Loucy (cell line): Measurements from ENCODE around the gene NEXN.

Source experiments
- H2AFZ ChIP-seq: fragments of 200-600 bp; sonication (generic); 2 replicates; pipeline ENCODE4 v1.6.0; 2016; ENCODE audit warnings: antibody characterized with exemption, mild to moderate bottlenecking, low read length, moderate library complexity
- H3F3A ChIP-seq: fragments of 200-600 bp; 2 replicates; pipeline ENCODE4 v1.6.0; 2016; ENCODE audit warnings: antibody characterized with exemption, low read depth, mild to moderate bottlenecking
- H3K27me3 ChIP-seq: fragments of 200-600 bp; sonication (generic); 2 replicates; pipeline ENCODE4 v1.6.1; 2014; ENCODE audit warnings: low read length, mild to moderate bottlenecking; ENCODE audit not compliant: insufficient read depth, poor library complexity, severe bottlenecking
- H3K36me3 ChIP-seq: fragments of 200-600 bp; sonication (generic); 2 replicates; pipeline ENCODE4 v1.6.1; 2016; ENCODE audit warnings: low read length; ENCODE audit not compliant: insufficient read depth
- H3K4me1 ChIP-seq: fragments of 200-600 bp; sonication (generic); 2 replicates; pipeline ENCODE4 v1.5.1; 2014; ENCODE audit warnings: low read length, mild to moderate bottlenecking; ENCODE audit not compliant: insufficient read depth, poor library complexity, severe bottlenecking
- H3K4me2 ChIP-seq: fragments of 200-600 bp; sonication (generic); 2 replicates; pipeline ENCODE4 v1.6.0; 2014; ENCODE audit warnings: antibody characterized with exemption, low read length, low read depth, mild to moderate bottlenecking; ENCODE audit not compliant: poor library complexity, severe bottlenecking
- H3K4me3 ChIP-seq: fragments of 200-600 bp; sonication (generic); 2 replicates; pipeline ENCODE4 v1.5.1; 2014; ENCODE audit warnings: low read length, mild to moderate bottlenecking, mixed read lengths; ENCODE audit not compliant: poor library complexity, severe bottlenecking
- H3K79me2 ChIP-seq: fragments of 200-600 bp; sonication (generic); 2 replicates; pipeline ENCODE4 v1.6.1; 2014; ENCODE audit warnings: low read length; ENCODE audit not compliant: insufficient read depth
- H3K9ac ChIP-seq: fragments of 200-600 bp; sonication (generic); 2 replicates; pipeline ENCODE4 v1.6.0; 2014; ENCODE audit warnings: mild to moderate bottlenecking, low read depth, low read length, moderate library complexity; ENCODE audit not compliant: poor library complexity, severe bottlenecking
- H3K9me2 ChIP-seq: fragments of 200-600 bp; sonication (generic); replicated peaks from 2 replicates; pipeline ENCODE4 v1.6.1; 2016; ENCODE audit warnings: low read depth, low read length, mixed read lengths
- H3K9me3 ChIP-seq: fragments of 200-600 bp; sonication (generic); 2 replicates; pipeline ENCODE4 v1.6.1; 2014; ENCODE audit warnings: mild to moderate bottlenecking, antibody characterized with exemption, low read length, low read depth; ENCODE audit not compliant: insufficient read depth
- H4K20me1 ChIP-seq: fragments of 200-600 bp; sonication (generic); 2 replicates; pipeline ENCODE4 v1.6.0; 2014; ENCODE audit warnings: antibody characterized with exemption, low read length, mild to moderate bottlenecking; ENCODE audit not compliant: insufficient read depth, poor library complexity, severe bottlenecking
- CTCF ChIP-seq: fragments of 200-600 bp; sonication (generic); conservative IDR thresholded peaks from 2 replicates; pipeline ENCODE4 v1.5.1; 2014; ENCODE audit warnings: mild to moderate bottlenecking, antibody characterized with exemption, low read length
- EZH2phosphoT487 ChIP-seq: fragments of 200-600 bp; IDR thresholded peaks from 2 replicates; pipeline ENCODE4 v1.6.1; 2018; ENCODE audit warnings: antibody characterized with exemption, mild to moderate bottlenecking, moderate library complexity, borderline replicate concordance

NEXN gene

GRCh38 chr1:77929806-77930205 lies 41.4 kb downstream of the NEXN start:
- Histone ChIP-seq H3K4me2 (no peak overlapping the region), H2AFZ (no peak overlapping the region), H3K79me2 (no peaks in the 10 kb centered on the region), H3F3A (no peaks in the 10 kb centered on the region), H3K9ac (no peak overlapping the region), H3K4me3 (no peak overlapping the region), H3K9me3 (no peaks in the 10 kb centered on the region), H3K4me1 (peaks cover 4% of the 10 kb centered on the region), H3K9me2 (no peaks in the 10 kb centered on the region), H3K36me3 (no peaks in the 10 kb centered on the region), H3K27me3 (no peaks in the 10 kb centered on the region), H4K20me1 (no peaks in the 10 kb centered on the region)
- no peak for TF ChIP-seq CTCF
- TF ChIP-seq EZH2phosphoT487, result no peak

- Histone ChIP-seq H4K20me1 (peaks cover 4% of the 10 kb centered on the region), H3K36me3 (peaks cover 14% of the 10 kb centered on the region; the same call in 1 of the 2 replicates), H3K27me3 (no peaks in the 10 kb centered on the region), H3K4me1 (no peaks in the 10 kb centered on the region), H3F3A (no peaks in the 10 kb centered on the region), H3K79me2 (no peaks in the 10 kb centered on the region), H2AFZ (no peak overlapping the region), H3K9ac (no peak overlapping the region), H3K9me2 (no peaks in the 10 kb centered on the region), H3K4me3 (no peak overlapping the region), H3K4me2 (no peak overlapping the region), H3K9me3 (no peaks in the 10 kb centered on the region)
- TF ChIP-seq EZH2phosphoT487 (no peak), CTCF (no peak)
These were observed 50.2 kb downstream of the NEXN start for GRCh38 chr1:77938651-77939050.

- Histone ChIP-seq H3K79me2 (no peaks in the 10 kb centered on the region), H3K4me1 (no peaks in the 10 kb centered on the region), H3K4me3 (no peak overlapping the region), H3K9ac (no peak overlapping the region), H4K20me1 (peaks cover 9% of the 10 kb centered on the region), H3F3A (no peaks in the 10 kb centered on the region), H3K9me2 (no peaks in the 10 kb centered on the region), H3K36me3 (peaks cover 34% of the 10 kb centered on the region), H2AFZ (no peak overlapping the region), H3K4me2 (no peak overlapping the region), H3K9me3 (no peaks in the 10 kb centered on the region), H3K27me3 (no peaks in the 10 kb centered on the region)
- no peak for TF ChIP-seq EZH2phosphoT487
These were observed 52.6 kb downstream of the NEXN start for GRCh38 chr1:77940921-77941570.
